HepG2 (cell line): Measurements from ENCODE around the gene TTC32. TPM values are rescaled to one million over a fixed set of nuclear protein-coding genes. Genes with fewer than 3 reads are reported as not detected.

Experiments used
- ARNT2 ChIP-seq: sonication (generic); formaldehyde crosslinking; IDR thresholded peaks from 2 replicates; pipeline ENCODE4 v1.8.0; 2022; ENCODE audit warnings: mild to moderate bottlenecking, low read depth, missing genetic modification reagents, moderate library complexity
- ELF3 ChIP-seq: IDR thresholded peaks from 2 replicates; pipeline ENCODE4 v1.6.1; 2016; ENCODE audit warnings: missing genetic modification reagents, missing compliant biosample characterization
- MATR3 ChIP-seq: sonication (generic); formaldehyde crosslinking; IDR thresholded peaks from 2 replicates; pipeline ENCODE4 v1.4.0; 2020; ENCODE audit warnings: missing genetic modification reagents
- MXD4 ChIP-seq: IDR thresholded peaks from 2 replicates; pipeline ENCODE4 v1.6.1; 2016; ENCODE audit warnings: mild to moderate bottlenecking, missing biosample characterization, missing genetic modification reagents
- NAIF1 ChIP-seq: sonication (generic); formaldehyde crosslinking; IDR thresholded peaks from 2 replicates; pipeline ENCODE4 v1.5.0; 2020; ENCODE audit warnings: mild to moderate bottlenecking, missing genetic modification reagents, borderline replicate concordance
- NCOR1 ChIP-seq: fragments of 200-600 bp; sonication (generic); IDR thresholded peaks from 2 replicates; pipeline ENCODE4 v1.7.0; 2017; ENCODE audit warnings: antibody characterized with exemption, low read length, borderline replicate concordance
- NFYB ChIP-seq: sonication (generic); formaldehyde crosslinking; IDR thresholded peaks from 2 replicates; pipeline ENCODE4 v1.4.0; 2020; ENCODE audit warnings: missing genetic modification reagents
- PCBP1 ChIP-seq: fragments of 200-400 bp; formaldehyde crosslinking; IDR thresholded peaks from 2 replicates; pipeline ENCODE4 v1.6.1; 2017; ENCODE audit warnings: mild to moderate bottlenecking, low read depth, low read length, borderline replicate concordance
- YEATS2 ChIP-seq: sonication (generic); formaldehyde crosslinking; IDR thresholded peaks from 2 replicates; pipeline ENCODE4 v1.4.0; 2020; ENCODE audit warnings: missing genetic modification reagents, borderline replicate concordance
- ZNF205 ChIP-seq: IDR thresholded peaks from 2 replicates; pipeline ENCODE4 v1.6.1; 2018; ENCODE audit warnings: missing biosample characterization, missing genetic modification reagents
- ZNF256 ChIP-seq: sonication (generic); formaldehyde crosslinking; conservative IDR thresholded peaks from 2 replicates; pipeline ENCODE4 v1.4.0; 2020; ENCODE audit warnings: missing genetic modification reagents
- ZNF263 ChIP-seq: sonication (generic); formaldehyde crosslinking; IDR thresholded peaks from 2 replicates; pipeline ENCODE4 v1.4.0; 2020; ENCODE audit warnings: missing genetic modification reagents
- ZNF451 ChIP-seq: sonication (generic); formaldehyde crosslinking; IDR thresholded peaks from 2 replicates; pipeline ENCODE4 v1.5.0; 2020; ENCODE audit warnings: mild to moderate bottlenecking, missing genetic modification reagents
- ZNF766 ChIP-seq: sonication (generic); formaldehyde crosslinking; IDR thresholded peaks from 2 replicates; pipeline ENCODE4 v1.5.0; 2020; ENCODE audit warnings: missing genetic modification reagents, borderline replicate concordance
- ZNF839 ChIP-seq: sonication (generic); formaldehyde crosslinking; IDR thresholded peaks from 2 replicates; pipeline ENCODE4 v1.4.0; 2020; ENCODE audit warnings: missing genetic modification reagents, mild to moderate bottlenecking, borderline replicate concordance
- polyA plus RNA-seq, 8 experiments: library from polyadenylated mRNA; depleted of rRNA in 3 of 8; stranded (reverse) in 7 of 8; unstranded in 1 of 8; fragments of >200 nt; fragmentation: Illumina TruSeq in 4 of 8; extraction: Trizol in 4 of 8; gene quantifications; 2 replicates each; pipeline versions ENCODE4 v1.2.1 to v1.2.3, GENCODE V29; 2011 to 2016; ENCODE audit warnings: low read depth in 4 of 8, missing spikeins in 1 of 8, mixed read lengths in 1 of 8; ENCODE audit not compliant: insufficient read depth in 1 of 8
- total RNA-seq, 5 experiments: library from RNA; depleted of rRNA; stranded (reverse); fragments of >200 nt; fragmentation: Illumina TruSeq; extraction: Trizol; gene quantifications; 2 replicates each; pipeline ENCODE4 v1.2.3, GENCODE V29; 2016; ENCODE audit warnings: low read depth in 1 of 5
- TF ChIP-seq, protein P1 (sequence below): sonication (generic); formaldehyde crosslinking; IDR thresholded peaks from 2 replicates; pipeline ENCODE4 v1.5.1; 2020; ENCODE audit warnings: missing genetic modification reagents, mild to moderate bottlenecking, borderline replicate concordance
- TF ChIP-seq, protein P2 (sequence below): sonication (generic); formaldehyde crosslinking; IDR thresholded peaks from 2 replicates; pipeline ENCODE4 v1.4.0; 2020; ENCODE audit warnings: missing genetic modification reagents, borderline replicate concordance
- TF ChIP-seq, protein P3 (sequence below): sonication (generic); formaldehyde crosslinking; IDR thresholded peaks from 2 replicates; pipeline ENCODE4 v1.8.1; 2022; ENCODE audit warnings: low read depth, mild to moderate bottlenecking, missing genetic modification reagents
- TF ChIP-seq, protein P4 (sequence below): sonication (generic); formaldehyde crosslinking; IDR thresholded peaks from 2 replicates; pipeline ENCODE4 v1.8.1; 2023; ENCODE audit warnings: mild to moderate bottlenecking, missing genetic modification reagents
- TF ChIP-seq, protein P5 (sequence below): sonication (generic); formaldehyde crosslinking; IDR thresholded peaks from 2 replicates; pipeline ENCODE4 v1.8.1; 2023; ENCODE audit warnings: mild to moderate bottlenecking, moderate library complexity, missing genetic modification reagents

Gene TTC32
- total and polyA plus RNA-seq, 2 of the 13 experiments (the other 11 are each of a cell fraction or from before 2014, with no cell fraction given): 21.6 to 38.3 TPM

DNA sequence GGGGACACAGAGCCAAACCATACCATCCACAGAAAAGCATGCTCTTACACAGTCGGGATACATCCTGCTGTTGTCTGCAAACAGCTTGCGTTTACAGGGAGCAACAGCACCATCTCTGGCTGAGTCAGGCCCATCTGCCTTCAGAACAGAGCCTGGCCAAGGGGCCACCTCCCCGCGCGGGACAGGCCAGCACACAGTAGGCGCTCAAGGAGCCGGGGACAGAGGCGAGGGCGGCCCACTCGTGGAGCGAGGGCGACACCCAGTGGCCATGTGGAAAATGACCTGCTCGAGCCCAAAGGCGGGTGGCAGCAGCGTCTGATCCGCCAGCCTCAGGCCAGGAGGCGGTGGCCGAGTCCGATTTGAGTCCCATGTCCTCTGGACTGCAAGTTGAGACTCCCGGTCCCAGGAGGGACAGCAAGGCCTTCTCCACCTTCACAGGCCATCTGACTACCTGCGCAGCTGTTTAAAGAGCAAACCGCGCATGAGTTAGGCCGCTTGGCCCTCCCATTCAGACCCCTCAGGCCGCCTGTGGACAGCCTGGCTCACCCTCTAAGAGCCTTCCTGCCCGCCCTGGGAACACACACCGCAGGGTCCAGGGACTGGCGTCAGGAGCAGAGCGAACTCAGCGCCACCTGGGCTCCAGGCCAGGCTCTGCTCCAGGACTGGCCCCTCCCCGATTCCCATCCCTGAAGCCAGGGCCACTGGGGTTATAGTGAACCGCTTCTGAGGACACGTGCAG is 38.3 kb downstream of the TTC32 start (continued):
- TF ChIP-seq, protein P1, sequence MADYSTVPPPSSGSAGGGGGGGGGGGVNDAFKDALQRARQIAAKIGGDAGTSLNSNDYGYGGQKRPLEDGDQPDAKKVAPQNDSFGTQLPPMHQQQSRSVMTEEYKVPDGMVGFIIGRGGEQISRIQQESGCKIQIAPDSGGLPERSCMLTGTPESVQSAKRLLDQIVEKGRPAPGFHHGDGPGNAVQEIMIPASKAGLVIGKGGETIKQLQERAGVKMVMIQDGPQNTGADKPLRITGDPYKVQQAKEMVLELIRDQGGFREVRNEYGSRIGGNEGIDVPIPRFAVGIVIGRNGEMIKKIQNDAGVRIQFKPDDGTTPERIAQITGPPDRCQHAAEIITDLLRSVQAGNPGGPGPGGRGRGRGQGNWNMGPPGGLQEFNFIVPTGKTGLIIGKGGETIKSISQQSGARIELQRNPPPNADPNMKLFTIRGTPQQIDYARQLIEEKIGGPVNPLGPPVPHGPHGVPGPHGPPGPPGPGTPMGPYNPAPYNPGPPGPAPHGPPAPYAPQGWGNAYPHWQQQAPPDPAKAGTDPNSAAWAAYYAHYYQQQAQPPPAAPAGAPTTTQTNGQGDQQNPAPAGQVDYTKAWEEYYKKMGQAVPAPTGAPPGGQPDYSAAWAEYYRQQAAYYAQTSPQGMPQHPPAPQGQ: 0 out of 2 replicates have a peak, but pooled peaks have one; percentile 55
- TF ChIP-seq, protein P2, sequence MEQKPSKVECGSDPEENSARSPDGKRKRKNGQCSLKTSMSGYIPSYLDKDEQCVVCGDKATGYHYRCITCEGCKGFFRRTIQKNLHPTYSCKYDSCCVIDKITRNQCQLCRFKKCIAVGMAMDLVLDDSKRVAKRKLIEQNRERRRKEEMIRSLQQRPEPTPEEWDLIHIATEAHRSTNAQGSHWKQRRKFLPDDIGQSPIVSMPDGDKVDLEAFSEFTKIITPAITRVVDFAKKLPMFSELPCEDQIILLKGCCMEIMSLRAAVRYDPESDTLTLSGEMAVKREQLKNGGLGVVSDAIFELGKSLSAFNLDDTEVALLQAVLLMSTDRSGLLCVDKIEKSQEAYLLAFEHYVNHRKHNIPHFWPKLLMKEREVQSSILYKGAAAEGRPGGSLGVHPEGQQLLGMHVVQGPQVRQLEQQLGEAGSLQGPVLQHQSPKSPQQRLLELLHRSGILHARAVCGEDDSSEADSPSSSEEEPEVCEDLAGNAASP (CRISPR knock-in tag): peak; percentile 31; the same call in 1 of the 2 replicates
- peak; percentile 87 for TF ChIP-seq ZNF451 (CRISPR knock-in tag)
- TF ChIP-seq YEATS2 (CRISPR knock-in tag): peak; percentile 72; the same call in 1 of the 2 replicates
- TF ChIP-seq MXD4 (CRISPR knock-in tag): peak; percentile 42; the same call in 1 of the 2 replicates
- TF ChIP-seq PCBP1: no peak
- TF ChIP-seq, protein P3, sequence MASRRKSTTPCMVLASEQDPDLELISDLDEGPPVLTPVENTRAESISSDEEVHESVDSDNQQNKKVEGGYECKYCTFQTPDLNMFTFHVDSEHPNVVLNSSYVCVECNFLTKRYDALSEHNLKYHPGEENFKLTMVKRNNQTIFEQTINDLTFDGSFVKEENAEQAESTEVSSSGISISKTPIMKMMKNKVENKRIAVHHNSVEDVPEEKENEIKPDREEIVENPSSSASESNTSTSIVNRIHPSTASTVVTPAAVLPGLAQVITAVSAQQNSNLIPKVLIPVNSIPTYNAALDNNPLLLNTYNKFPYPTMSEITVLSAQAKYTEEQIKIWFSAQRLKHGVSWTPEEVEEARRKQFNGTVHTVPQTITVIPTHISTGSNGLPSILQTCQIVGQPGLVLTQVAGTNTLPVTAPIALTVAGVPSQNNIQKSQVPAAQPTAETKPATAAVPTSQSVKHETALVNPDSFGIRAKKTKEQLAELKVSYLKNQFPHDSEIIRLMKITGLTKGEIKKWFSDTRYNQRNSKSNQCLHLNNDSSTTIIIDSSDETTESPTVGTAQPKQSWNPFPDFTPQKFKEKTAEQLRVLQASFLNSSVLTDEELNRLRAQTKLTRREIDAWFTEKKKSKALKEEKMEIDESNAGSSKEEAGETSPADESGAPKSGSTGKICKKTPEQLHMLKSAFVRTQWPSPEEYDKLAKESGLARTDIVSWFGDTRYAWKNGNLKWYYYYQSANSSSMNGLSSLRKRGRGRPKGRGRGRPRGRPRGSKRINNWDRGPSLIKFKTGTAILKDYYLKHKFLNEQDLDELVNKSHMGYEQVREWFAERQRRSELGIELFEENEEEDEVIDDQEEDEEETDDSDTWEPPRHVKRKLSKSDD (CRISPR knock-in tag): no peak
- TF ChIP-seq ZNF766 (CRISPR knock-in tag): 0 out of 2 replicates have a peak, but pooled peaks have one; percentile 5
- TF ChIP-seq, protein P4, sequence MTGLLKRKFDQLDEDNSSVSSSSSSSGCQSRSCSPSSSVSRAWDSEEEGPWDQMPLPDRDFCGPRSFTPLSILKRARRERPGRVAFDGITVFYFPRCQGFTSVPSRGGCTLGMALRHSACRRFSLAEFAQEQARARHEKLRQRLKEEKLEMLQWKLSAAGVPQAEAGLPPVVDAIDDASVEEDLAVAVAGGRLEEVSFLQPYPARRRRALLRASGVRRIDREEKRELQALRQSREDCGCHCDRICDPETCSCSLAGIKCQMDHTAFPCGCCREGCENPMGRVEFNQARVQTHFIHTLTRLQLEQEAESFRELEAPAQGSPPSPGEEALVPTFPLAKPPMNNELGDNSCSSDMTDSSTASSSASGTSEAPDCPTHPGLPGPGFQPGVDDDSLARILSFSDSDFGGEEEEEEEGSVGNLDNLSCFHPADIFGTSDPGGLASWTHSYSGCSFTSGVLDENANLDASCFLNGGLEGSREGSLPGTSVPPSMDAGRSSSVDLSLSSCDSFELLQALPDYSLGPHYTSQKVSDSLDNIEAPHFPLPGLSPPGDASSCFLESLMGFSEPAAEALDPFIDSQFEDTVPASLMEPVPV: no peak
- no peak; the same call in 1 of the 2 replicates for TF ChIP-seq NAIF1
- no peak for TF ChIP-seq NFYB (CRISPR knock-in tag)
- TF ChIP-seq ZNF839 (CRISPR knock-in tag): 0 out of 2 replicates have a peak, but pooled peaks have one; percentile 82
- TF ChIP-seq MATR3 (CRISPR knock-in tag): no peak
- no peak for TF ChIP-seq NCOR1
- TF ChIP-seq ZNF263: 0 out of 2 replicates have a peak, but pooled peaks have one; percentile 48
- TF ChIP-seq ARNT2: peak; percentile 27; the same call in 1 of the 2 replicates
- no peak for TF ChIP-seq ZNF205
- TF ChIP-seq ELF3 (CRISPR knock-in tag): peak; percentile 73
- peak; percentile 78; the same call in 1 of the 2 replicates for TF ChIP-seq ZNF256
- TF ChIP-seq, protein P5, sequence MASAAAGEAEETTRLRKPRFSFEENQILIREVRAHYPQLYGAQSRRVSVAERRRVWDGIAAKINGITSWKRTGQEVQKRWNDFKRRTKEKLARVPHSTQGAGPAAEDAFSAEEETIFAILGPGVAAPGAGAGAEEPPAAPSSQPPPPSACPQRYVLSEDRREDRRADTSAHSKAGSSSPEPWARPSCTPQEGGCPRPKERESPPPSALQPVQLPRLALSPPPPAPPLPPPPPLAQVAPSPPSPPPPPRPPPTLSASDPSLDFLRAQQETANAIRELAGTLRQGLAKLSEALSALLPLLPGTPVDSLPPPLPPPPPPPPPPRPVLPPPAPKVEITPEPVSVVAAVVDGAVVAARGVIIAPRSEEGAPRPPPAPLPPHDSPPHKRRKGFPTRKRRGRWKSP (CRISPR knock-in tag): peak; percentile 69; the same call in 1 of the 2 replicates
